Cardiac fibroblast (primary cell): ENCODE results near the gene TRIM60.
A peak's percentile ranks its signal among the peaks of the same experiment; 100 is the strongest.
"Not testable (repeated sequence)": the region's sequence is repeated elsewhere in the genome, so short reads cannot be mapped to it uniquely, and the experiment has no call there.

Source experiments
- DNase-seq, 2 donors: peaks; one replicate each; pipeline versions ENCODE4 v3.0.0 to v3.0.0-alpha.2; 2010; ENCODE audit warnings: low read depth in 2 of 2
- H3K4me3 ChIP-seq, 2 donors: replicated peaks in 1 of 2; 1 replicate in 1 of 2; 2 replicates in 1 of 2; pipeline ENCODE4 v1.5.1; 2011; ENCODE audit warnings: low read depth in 2 of 2, low read length in 2 of 2, mild to moderate bottlenecking in 2 of 2, moderate library complexity in 1 of 2
- TF ChIP-seq, protein P1 (sequence below): IDR thresholded peaks from one replicate; pipeline ENCODE4 v1.5.1; 2011; ENCODE audit warnings: low read depth, mild to moderate bottlenecking, low read length, inconsistent platforms

TRIM60 gene

DNA sequence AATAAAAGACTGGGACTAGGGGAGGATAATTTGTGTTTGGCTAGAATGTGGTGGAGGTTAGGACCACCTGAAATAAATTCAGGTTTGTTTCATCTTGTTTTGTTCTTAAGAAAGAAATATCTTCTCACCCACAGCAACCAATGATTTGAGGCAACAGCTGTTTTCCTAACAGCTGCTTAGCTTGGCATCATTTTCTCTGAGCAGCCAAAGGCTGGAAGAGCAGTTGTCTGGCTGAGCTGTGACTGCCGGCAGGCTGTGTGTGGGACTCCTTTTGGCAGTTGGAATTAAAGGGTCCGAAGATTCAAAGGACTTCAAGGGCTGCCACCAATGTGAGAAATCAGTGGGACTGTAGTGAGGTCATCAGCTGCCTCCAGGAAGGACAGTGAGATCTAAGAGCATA is 26.9 kb downstream of the TRIM60 start:
- no peak for DNase-seq
- H3K4me3 ChIP-seq, result no peak overlapping the region
- TF ChIP-seq, protein P1, sequence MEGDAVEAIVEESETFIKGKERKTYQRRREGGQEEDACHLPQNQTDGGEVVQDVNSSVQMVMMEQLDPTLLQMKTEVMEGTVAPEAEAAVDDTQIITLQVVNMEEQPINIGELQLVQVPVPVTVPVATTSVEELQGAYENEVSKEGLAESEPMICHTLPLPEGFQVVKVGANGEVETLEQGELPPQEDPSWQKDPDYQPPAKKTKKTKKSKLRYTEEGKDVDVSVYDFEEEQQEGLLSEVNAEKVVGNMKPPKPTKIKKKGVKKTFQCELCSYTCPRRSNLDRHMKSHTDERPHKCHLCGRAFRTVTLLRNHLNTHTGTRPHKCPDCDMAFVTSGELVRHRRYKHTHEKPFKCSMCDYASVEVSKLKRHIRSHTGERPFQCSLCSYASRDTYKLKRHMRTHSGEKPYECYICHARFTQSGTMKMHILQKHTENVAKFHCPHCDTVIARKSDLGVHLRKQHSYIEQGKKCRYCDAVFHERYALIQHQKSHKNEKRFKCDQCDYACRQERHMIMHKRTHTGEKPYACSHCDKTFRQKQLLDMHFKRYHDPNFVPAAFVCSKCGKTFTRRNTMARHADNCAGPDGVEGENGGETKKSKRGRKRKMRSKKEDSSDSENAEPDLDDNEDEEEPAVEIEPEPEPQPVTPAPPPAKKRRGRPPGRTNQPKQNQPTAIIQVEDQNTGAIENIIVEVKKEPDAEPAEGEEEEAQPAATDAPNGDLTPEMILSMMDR, result no peak

DNA sequence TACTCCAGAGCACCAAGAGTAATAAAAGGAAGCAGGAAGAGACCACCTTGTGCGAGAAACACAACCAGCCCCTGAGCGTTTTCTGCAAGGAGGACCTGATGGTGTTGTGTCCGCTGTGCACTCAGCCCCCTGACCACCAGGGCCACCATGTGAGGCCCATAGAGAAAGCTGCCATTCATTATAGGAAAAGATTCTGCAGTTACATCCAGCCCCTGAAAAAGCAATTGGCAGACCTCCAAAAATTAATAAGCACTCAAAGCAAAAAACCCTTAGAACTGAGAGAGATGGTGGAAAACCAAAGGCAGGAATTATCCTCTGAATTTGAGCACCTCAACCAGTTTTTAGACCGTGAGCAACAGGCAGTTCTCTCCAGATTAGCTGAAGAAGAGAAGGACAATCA is 27.6 kb downstream of the TRIM60 start:
- TF ChIP-seq, protein P1, result no peak
- no peak for DNase-seq

DNA sequence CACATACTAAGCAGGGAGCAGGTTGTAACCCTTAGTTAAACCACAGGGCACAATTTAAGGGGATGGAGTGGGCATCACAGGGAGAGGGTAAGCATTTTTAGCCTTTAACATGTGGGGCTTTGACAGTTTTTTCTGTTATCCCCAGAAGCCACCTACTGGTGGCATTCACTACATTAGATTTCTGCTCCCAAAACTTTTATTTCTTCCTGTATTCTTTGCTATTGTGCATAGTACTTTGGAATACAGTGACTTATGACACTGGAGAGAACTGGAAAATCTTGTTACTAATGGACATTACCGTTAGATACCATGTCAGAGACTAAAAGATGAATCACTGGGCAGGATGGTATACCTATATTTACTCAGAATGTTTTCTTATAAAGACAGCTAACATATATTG is 29.1 kb downstream of the TRIM60 start:
- no peak for DNase-seq
- H3K4me3 ChIP-seq, result no peak overlapping the region
- TF ChIP-seq, protein P1, result peak; percentile 23

More for the DNA sequence above, 27.6 kb downstream of the TRIM60 start:
- no peak overlapping the region for H3K4me3 ChIP-seq

DNA sequence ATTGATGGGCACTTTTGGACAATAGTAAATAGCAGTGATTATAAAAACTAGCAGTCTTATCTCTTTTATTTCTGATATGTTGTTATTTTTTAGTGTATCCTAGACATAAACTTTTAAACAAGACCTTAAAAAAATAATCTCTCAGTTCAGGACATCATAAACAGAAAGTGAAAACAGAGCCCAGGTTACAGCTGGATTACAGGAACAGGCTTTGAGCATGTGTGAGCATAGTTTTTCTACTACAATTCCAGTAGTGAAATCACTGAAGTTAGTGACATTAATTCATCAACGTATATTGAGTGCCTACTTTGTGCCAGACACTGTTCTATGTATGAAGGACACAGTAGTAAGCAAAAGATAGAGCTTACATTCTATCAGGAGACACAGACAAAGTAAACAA is 38.8 kb downstream of the TRIM60 start:
- TF ChIP-seq, protein P1, result no peak
- no peak for DNase-seq

DNA sequence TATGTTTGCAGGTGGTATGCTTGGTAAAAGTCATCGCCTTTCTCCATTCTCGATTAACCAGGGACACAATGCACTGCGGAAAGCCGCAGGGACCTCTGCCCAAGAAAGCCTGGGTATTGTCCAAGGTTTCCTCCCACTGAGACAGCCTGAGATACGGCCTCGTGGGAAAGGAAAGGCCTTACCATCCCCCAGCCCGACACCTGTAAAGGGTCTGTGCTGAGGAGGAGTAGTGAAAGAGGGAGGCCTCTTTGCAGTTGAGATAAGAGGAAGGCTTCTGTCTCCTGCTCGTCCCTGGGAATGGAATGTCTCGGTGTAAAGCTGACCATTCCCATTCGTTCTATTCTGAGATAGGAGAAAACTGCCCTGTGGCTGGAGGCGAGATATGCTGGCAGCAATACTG is 41.5 kb downstream of the TRIM60 start:
- DNase-seq, H3K4me3 ChIP-seq: not testable (repeated sequence)

More for the DNA sequence above, 38.8 kb downstream of the TRIM60 start:
- no peak overlapping the region for H3K4me3 ChIP-seq

DNA sequence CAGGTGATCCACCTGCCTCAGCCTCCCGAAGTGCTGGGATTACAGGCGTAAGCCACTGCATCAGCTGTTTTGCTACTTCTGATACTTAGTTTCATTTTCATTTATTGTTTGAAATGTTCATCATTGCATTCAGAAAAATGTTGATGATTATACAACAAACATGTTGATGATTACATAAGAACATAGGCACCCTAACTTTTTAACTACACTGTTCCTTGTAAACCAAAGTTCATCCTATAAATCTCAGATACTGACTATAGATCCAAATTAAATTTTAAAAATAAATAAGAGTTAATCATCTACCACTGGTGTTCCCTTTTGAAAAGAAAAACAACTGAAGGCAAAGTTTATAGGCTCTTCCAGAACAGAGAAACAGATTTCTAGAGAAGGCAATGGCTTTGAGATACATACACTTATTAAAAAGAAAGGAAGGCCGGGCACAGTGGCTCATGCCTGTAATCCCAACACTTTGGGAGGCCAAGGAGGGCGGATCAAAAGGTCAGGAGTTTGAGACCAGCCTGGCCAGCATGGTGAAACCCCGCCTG is 45.3 kb downstream of the TRIM60 start:
- H3K4me3 ChIP-seq, result no peak overlapping the region
- no peak for DNase-seq
- TF ChIP-seq, protein P1, result no peak

DNA sequence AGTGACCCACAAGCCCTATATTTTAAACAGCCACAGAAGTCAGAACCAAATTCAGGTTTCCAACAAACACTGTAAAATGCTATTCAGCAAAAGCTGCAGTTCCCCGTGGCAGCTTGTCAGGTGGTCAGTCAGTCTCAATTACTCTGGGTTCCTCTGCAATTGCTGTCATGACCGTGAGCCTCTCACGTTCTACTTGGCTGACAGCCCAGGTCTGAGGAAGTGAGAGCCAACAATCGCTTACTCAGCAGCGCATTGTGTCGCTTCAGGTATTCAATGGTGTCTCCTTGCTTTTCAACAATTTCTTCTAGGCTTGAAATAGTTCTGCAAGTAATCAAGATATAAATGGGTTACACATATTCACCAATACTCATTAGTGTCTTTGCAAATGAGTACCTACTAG is 47.7 kb downstream of the TRIM60 start:
- peak; percentile 33 to 34 for DNase-seq
- TF ChIP-seq, protein P1, result no peak
- H3K4me3 ChIP-seq, result no peak overlapping the region

DNA sequence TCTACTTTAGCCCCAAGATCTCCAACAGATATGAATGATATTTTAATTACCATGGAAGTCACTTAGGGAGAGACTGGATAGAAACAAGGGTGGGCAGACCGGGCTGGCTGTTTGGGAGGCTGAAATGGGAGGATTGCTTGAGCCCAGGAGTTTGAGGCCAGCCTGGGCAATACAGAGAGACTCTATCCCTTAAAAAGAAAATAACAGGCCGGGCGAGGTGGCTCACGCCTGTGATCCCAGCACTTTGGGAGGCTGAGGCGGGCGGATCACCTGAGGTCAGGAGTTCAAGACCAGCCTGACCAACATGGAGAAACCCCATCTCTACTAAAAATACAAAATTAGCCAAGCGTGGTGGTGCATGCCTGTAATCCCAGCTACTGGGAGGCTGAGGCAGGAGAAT is 53.0 kb downstream of the TRIM60 start:
- not testable (repeated sequence) for H3K4me3 ChIP-seq, DNase-seq
